Astrocyte (in vitro differentiated cells and primary cell): Measurements from ENCODE around the gene TOP3A.

Experiments used
- CTCF ChIP-seq: IDR thresholded peaks from 2 replicates; pipeline ENCODE4 v1.5.1; 2011; ENCODE audit warnings: low read depth, mild to moderate bottlenecking, inconsistent platforms, low read length, moderate library complexity; ENCODE audit not compliant: insufficient read depth
- EZH2 ChIP-seq: IDR thresholded peaks from 2 replicates; pipeline ENCODE4 v1.6.1; 2012; ENCODE audit warnings: mild to moderate bottlenecking, low read length, inconsistent platforms; ENCODE audit not compliant: insufficient read depth

GRCh38 chr17:18260332-18261145 is 54.3 kb downstream of the TOP3A start, which contains the start of gene MIEF2:
- TF ChIP-seq CTCF (no peak), EZH2 (no peak)
